ENCODE measurements around the gene HES4. TPM values are rescaled to one million over a fixed set of nuclear protein-coding genes. Genes with fewer than 3 reads are reported as not detected.

Gene HES4
- total and polyA plus RNA-seq, 7 donors = 2.3 to 21.8 (median 12.3) TPM

- no peak for TF ChIP-seq CTCF (IDR thresholded peaks at IDR 0.05)
- intact Hi-C loops (cut with DNase I) = no loop called here
- WGBS, 3 donors = 90 to 93% (median 92%) methylated on average over 14 to 23 of the region's 23 CpGs
- H3K4me1 ChIP-seq = no peaks in the 10 kb centered on the region
- H3K36me3 ChIP-seq (ENCODE audit: insufficient read depth in 1 of 2, low read depth in 1 of 2) = peaks cover 8 to 97% of the 10 kb centered on the region in 2 donors
- ATAC-seq (no peak), DNase-seq (no peak)
- H3K9me3 ChIP-seq = no peaks in the 10 kb centered on the region
- H3K4me3 ChIP-seq = no peak overlapping the region
- H3K27me3 ChIP-seq (ENCODE audit: insufficient read depth in 3 of 3, low read length in 2 of 3) = no peaks in the 10 kb centered on the region
- H3K27ac ChIP-seq = no peak overlapping the region
Observed at GRCh38 chr1:950881-951280, 49.0 kb downstream of the HES4 start.

GRCh38 chr1:950268-950667, 49.6 kb downstream of the HES4 start:
- ATAC-seq = no peak

More at GRCh38 chr1:950268-950667, 49.6 kb downstream of the HES4 start:
- no peak for TF ChIP-seq CTCF (IDR thresholded peaks at IDR 0.05)
- Histone ChIP-seq H3K4me3 (no peak overlapping the region), H3K27ac (no peak overlapping the region), H3K36me3 (ENCODE audit: insufficient read depth in 1 of 2, low read depth in 1 of 2) (peaks cover 8 to 96% of the 10 kb centered on the region in 2 donors), H3K27me3 (ENCODE audit: insufficient read depth in 3 of 3, low read length in 2 of 3) (no peaks in the 10 kb centered on the region), H3K9me3 (no peaks in the 10 kb centered on the region), H3K4me1 (no peaks in the 10 kb centered on the region)
- intact Hi-C loops (cut with DNase I) = no loop called here
- no peak for DNase-seq
- WGBS, 3 donors = 86 to 93% (median 93%) methylated on average over 9 of the region's 9 CpGs

Other genes starting within 250 kb of the HES4 start
- 1 to 10 TPM in 2 of 4 donors, under 1 TPM in 1, not detected in 1; 0.37 to 6.9 (median 1.5) TPM for gene SAMD11, start 76.2 kb downstream of the HES4 start, total RNA-seq
- 1 to 10 TPM in 1 of 3 donors, under 1 TPM in 2; 0.28 to 1.5 (median 0.58) TPM for gene SAMD11, start 76.2 kb downstream of the HES4 start, polyA plus RNA-seq
- 10 to 100 TPM; 61.4 to 87.0 (median 82.7) TPM for gene NOC2L, start 40.8 kb downstream of the HES4 start, total RNA-seq
- gene NOC2L, start 40.8 kb downstream of the HES4 start, polyA plus RNA-seq = 100 to 1,000 TPM in 1 of 3 donors, 10 to 100 TPM in 2; 78.1 to 106 (median 92.7) TPM
- gene KLHL17, start 39.5 kb downstream of the HES4 start, total RNA-seq = 1 to 10 TPM; 2.1 to 3.8 (median 3.0) TPM
- 1 to 10 TPM; 3.4 to 5.5 (median 4.1) TPM for gene KLHL17, start 39.5 kb downstream of the HES4 start, polyA plus RNA-seq
- not detected for gene PLEKHN1, start 33.6 kb downstream of the HES4 start, total RNA-seq
- under 1 TPM in 1 of 3 donors, not detected in 2; 0.03 TPM for gene PLEKHN1, start 33.6 kb downstream of the HES4 start, polyA plus RNA-seq
- 100 to 1,000 TPM in 2 of 4 donors, 10 to 100 TPM in 2; 13.9 to 249 (median 109) TPM for gene PERM1, start 18.0 kb downstream of the HES4 start, total RNA-seq
- gene PERM1, start 18.0 kb downstream of the HES4 start, polyA plus RNA-seq = 100 to 1,000 TPM in 1 of 3 donors, 10 to 100 TPM in 2; 38.1 to 239 (median 58.5) TPM
- 10 to 100 TPM in 1 of 4 donors, 1 to 10 TPM in 3; 2.9 to 12.4 (median 8.1) TPM for gene ISG15, start 13.4 kb upstream of the HES4 start, total RNA-seq
- 10 to 100 TPM; 13.3 to 22.1 (median 17.1) TPM for gene ISG15, start 13.4 kb upstream of the HES4 start, polyA plus RNA-seq
- 1 to 10 TPM; 3.4 to 5.4 (median 4.6) TPM for gene AGRN, start 20.0 kb upstream of the HES4 start, total RNA-seq
- gene AGRN, start 20.0 kb upstream of the HES4 start, polyA plus RNA-seq = 1 to 10 TPM; 1.3 to 3.0 (median 1.4) TPM
- not detected for gene RNF223, start 74.2 kb upstream of the HES4 start, total RNA-seq
- gene RNF223, start 74.2 kb upstream of the HES4 start, polyA plus RNA-seq = not detected
- gene C1orf159, start 116.0 kb upstream of the HES4 start, total RNA-seq = 1 to 10 TPM; 1.5 to 3.5 (median 2.6) TPM
- 1 to 10 TPM; 4.1 to 6.7 (median 4.3) TPM for gene C1orf159, start 116.0 kb upstream of the HES4 start, polyA plus RNA-seq
- gene TTLL10, start 173.8 kb upstream of the HES4 start, total RNA-seq = under 1 TPM in 1 of 4 donors, not detected in 3; 0.27 TPM
- gene TTLL10, start 173.8 kb upstream of the HES4 start, polyA plus RNA-seq = under 1 TPM; 0.03 to 0.10 (median 0.10) TPM
- gene TNFRSF18, start 206.5 kb upstream of the HES4 start, total RNA-seq = under 1 TPM in 1 of 4 donors, not detected in 3; 0.27 TPM
- gene TNFRSF18, start 206.5 kb upstream of the HES4 start, polyA plus RNA-seq = under 1 TPM; 0.04 to 0.76 (median 0.13) TPM
- gene TNFRSF4, start 214.1 kb upstream of the HES4 start, total RNA-seq = 1 to 10 TPM; 1.4 to 4.6 (median 3.7) TPM
- 1 to 10 TPM; 1.7 to 3.8 (median 2.6) TPM for gene TNFRSF4, start 214.1 kb upstream of the HES4 start, polyA plus RNA-seq
- 100 to 1,000 TPM in 1 of 4 donors, 10 to 100 TPM in 3; 70.6 to 109 (median 82.5) TPM for gene SDF4, start 231.9 kb upstream of the HES4 start, total RNA-seq
- 100 to 1,000 TPM in 2 of 3 donors, 10 to 100 TPM in 1; 67.5 to 129 (median 108) TPM for gene SDF4, start 231.9 kb upstream of the HES4 start, polyA plus RNA-seq
- 10 to 100 TPM in 3 of 4 donors, 1 to 10 TPM in 1; 8.9 to 13.7 (median 11.1) TPM for gene B3GALT6, start 232.1 kb upstream of the HES4 start, total RNA-seq
- gene B3GALT6, start 232.1 kb upstream of the HES4 start, polyA plus RNA-seq = 10 to 100 TPM in 2 of 3 donors, 1 to 10 TPM in 1; 7.7 to 30.3 (median 15.6) TPM
- 1 to 10 TPM in 2 of 4 donors, under 1 TPM in 2; 0.75 to 1.4 (median 1.0) TPM for gene C1QTNF12, start 246.6 kb upstream of the HES4 start, total RNA-seq
- under 1 TPM; 0.13 to 0.98 (median 0.36) TPM for gene C1QTNF12, start 246.6 kb upstream of the HES4 start, polyA plus RNA-seq

Measured in psoas muscle (tissue), 8 donors.